DMS53 treated with DMSO at 0.1 percent for 48 hours (cell line): ENCODE data around the gene SKA1.
"Not testable (repeated sequence)": the region's sequence is repeated elsewhere in the genome, so short reads cannot be mapped to it uniquely, and the experiment has no call there.

Experiments used
- DNase-seq: peaks from one replicate; lab custom pipeline; 2025; ENCODE audit not compliant: unreplicated experiment; lab: John Stamatoyannopoulos, UW

Gene SKA1

DNA sequence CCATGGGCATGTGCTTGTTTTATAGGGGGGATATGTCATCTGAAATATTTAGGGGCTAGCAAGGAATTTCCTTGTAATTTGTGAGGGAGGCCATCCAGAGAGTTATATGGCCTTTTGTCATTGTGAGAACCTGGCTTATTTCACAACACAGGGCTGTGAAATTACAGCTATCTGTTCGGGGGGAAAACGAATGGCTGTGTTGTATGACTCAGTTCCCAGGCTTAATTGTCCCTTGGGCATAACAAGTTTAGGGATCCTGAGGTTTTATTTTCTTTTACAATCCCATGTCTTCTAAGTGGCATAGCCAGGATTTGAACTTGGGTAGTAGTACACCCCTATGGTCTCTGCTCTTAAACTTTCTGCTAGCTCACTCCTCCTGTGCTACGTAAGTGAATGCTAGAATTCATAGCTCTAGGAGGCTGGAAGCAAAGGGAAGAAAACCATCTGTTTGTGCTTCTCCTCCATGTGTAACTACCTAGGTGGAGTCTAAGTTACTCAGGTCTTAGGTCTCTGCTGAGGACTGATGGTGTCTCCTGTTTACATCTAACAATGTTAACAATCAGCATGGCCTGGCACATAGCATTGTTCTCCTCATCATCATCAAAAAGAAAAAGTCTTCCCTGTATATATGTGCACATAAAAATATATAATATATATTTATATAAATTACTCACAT lies 53.8 kb downstream of the SKA1 start:
- DNase-seq: no peak

DNA sequence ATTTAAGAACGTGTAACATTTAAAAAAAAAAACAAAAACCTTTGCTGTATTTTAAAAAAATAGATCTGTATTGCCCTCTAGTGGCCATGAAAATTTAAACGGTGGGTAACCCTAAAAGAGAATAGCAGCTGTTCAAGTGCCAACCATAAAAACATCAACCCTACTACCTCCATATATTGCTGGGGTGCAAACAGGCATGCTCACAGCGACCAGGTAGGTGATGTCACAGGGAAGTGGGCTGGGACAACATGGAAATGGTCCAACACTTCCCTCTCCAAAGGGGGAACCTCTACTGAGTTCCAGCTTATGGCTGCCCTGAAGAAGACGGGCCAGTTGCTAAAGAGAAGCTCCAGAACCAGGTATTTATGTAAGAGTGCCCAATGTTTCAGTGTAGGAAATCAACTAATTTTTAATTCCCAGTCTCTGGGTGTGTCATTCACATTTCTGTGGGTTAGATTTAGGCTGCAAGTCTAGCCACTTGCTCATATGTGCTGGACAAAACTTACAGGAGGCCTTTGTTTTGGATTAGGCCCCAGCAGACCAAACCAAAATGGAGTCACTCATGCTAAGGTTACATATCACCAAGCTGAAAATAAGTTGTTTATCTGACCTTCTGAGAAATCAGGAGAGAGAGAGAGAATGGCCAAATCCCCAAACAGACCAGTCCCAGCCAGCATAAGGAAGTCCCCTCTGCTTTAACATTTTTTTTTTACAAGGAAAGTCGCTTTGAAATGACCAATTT lies 54.5 kb downstream of the SKA1 start:
- DNase-seq: peak; percentile 85

DNA sequence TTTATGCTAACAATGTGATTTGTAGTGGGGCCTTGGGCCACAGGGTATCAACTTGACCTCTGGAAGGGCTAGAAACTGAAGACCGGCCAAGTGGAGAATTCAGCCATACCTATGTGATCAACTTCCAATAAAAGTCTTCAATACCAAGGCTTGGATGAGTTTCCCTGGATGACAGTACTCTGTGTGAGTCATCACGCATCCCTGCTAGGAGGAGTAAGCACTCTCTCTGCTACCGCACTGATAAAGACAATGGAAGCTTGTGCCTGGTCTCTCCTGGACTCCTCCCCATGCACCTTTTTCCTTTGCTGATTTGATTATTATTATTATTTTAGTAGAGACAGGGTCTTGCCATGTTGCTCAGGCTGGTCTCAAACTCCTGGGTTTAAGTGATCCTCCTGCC lies 58.1 kb downstream of the SKA1 start:
- DNase-seq: no peak

DNA sequence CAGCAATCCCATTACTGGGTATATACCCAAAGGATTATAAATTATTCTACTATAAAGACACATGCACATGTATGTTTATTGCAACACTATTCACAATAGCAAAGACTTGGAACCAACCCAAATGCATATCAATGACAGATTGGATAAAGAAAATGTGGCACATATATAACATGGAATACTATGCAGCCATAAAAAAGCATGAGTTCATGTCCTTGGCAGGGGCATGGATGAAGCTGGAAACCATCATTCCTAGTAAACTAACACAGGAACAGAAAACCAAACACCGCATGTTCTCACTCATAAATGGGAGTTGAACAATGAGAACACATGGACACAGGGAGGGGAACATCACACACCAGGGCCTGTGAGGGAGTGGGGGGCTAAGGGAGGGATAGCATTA lies 61.9 kb downstream of the SKA1 start:
- DNase-seq: not testable (repeated sequence)

DNA sequence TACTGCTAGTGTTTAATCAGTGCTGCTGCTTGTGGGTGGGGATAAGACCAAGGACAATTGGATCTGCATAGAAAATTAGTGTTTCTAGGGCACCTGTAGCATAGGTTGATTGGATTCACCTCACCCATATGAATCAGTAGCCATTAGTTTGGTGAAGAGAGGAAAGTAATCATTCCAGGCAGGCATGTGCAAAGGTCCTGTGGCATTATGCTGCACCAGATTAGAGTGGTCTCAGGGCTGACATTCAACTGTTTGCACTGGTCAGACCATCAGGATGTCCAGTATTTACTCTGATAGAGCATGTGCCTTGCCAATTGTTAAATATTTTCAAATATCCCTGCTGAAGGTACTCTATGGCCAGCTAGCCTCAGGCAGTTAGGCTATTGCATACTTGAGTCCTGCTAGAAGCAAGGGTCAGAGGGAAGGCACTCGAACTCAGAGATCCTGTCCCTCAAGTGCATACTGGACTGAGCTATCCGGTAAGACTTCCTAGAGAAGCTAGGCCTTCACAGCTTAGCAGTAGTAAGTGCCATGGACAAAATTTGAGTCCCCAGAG lies 64.7 kb downstream of the SKA1 start:
- DNase-seq: peak; percentile 19

DNA sequence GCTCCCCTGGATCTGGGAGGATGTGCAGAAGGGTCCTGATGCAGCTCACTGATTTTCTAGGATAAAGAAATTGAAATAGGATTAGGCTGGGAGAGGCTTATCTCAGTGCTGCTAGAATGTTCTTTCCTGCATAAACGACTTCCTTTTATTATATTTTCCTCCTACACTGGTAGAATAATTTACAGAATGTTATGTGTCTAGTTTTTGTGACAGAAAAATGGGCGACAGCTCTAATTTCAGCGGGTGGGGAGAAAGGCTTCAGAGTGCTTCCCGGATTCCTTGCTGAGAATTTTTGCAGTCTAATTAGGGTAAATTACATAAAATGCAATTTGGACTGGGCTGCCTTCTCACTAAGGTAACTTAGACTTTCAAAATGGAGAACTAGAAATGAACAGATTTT lies 66.2 kb downstream of the SKA1 start:
- no peak for DNase-seq

DNA sequence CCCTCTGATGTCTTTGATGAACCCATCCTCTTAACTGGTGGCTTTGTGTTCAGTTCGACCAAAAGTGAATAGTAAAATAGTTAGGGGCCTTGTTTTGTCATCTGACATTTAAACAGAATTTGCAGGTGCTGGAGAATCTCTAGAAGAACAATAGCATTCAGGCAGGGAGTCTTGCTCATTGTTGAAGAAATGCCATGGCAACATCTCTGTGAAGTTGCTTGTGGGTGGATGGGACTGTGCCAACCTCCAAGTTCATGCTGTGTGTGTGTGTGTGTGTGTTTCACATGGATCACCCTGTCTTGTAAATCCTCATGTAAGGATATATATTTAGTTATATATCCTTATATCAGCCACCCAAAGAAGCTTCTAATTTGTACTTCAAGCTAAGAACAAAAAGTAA lies 66.7 kb downstream of the SKA1 start:
- no peak for DNase-seq
